PC-9 (cell line): ENCODE results near the gene GRIFIN.

ENCODE experiments used
- EZH2 ChIP-seq: fragments of 200-600 bp; sonication (generic); IDR thresholded peaks from 2 replicates; pipeline ENCODE4 v1.8.0; 2017; ENCODE audit warnings: antibody characterized with exemption, low read depth
- TF ChIP-seq, protein P1 (sequence below): fragments of 200-600 bp; sonication (generic); conservative IDR thresholded peaks from 2 replicates; pipeline ENCODE4 v1.6.1; 2017; ENCODE audit warnings: mixed run types, antibody characterized with exemption, mild to moderate bottlenecking, moderate library complexity

DNA sequence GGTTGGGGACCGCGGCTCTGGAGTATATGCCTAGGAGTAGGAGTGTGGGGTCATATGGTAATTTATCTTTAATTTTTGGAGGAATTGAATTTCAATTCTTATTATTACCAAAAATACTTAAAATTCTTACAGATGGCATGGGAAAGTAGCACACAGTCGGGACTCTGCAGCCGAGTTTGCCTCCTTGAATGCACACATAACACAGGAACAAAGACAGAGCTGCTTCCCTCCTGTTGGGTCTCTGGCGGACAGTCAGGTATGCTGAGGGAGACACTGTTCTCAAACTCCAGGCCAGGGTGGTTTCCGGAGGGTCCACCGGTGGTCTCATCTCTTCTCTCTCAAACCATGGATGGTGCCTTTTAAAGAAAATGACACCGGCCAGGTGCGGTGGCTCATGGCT is 32.7 kb downstream of the GRIFIN start:
- TF ChIP-seq, protein P1, sequence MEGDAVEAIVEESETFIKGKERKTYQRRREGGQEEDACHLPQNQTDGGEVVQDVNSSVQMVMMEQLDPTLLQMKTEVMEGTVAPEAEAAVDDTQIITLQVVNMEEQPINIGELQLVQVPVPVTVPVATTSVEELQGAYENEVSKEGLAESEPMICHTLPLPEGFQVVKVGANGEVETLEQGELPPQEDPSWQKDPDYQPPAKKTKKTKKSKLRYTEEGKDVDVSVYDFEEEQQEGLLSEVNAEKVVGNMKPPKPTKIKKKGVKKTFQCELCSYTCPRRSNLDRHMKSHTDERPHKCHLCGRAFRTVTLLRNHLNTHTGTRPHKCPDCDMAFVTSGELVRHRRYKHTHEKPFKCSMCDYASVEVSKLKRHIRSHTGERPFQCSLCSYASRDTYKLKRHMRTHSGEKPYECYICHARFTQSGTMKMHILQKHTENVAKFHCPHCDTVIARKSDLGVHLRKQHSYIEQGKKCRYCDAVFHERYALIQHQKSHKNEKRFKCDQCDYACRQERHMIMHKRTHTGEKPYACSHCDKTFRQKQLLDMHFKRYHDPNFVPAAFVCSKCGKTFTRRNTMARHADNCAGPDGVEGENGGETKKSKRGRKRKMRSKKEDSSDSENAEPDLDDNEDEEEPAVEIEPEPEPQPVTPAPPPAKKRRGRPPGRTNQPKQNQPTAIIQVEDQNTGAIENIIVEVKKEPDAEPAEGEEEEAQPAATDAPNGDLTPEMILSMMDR = no peak
- TF ChIP-seq EZH2 = no peak
